Activated CD4-positive, alpha-beta T cell treated with anti-CD3 and anti-CD28 coated beads for 24 hours (primary cell): ENCODE results near the gene KNDC1.

ENCODE experiments used
- DNase-seq, 2 donors: peaks; one replicate each; pipeline ENCODE4 v3.0.0-alpha.2; 2020; ENCODE audit warnings: low read depth in 2 of 2

Gene KNDC1

GRCh38 chr10:133205146-133205545 is 45.1 kb downstream of the KNDC1 start:
- no peak for DNase-seq

GRCh38 chr10:133206356-133207040 is 46.5 kb downstream of the KNDC1 start:
- no peak for DNase-seq

GRCh38 chr10:133207041-133207600 is 47.1 kb downstream of the KNDC1 start:
- DNase-seq = no peak

GRCh38 chr10:133207627-133208026 is 47.6 kb downstream of the KNDC1 start:
- no peak for DNase-seq

- DNase-seq = no peak
Measured at GRCh38 chr10:133208466-133208865, 48.4 kb downstream of the KNDC1 start.

- no peak for DNase-seq
Measured at GRCh38 chr10:133209117-133209516, 49.1 kb downstream of the KNDC1 start.

GRCh38 chr10:133209641-133210040 is 49.6 kb downstream of the KNDC1 start:
- no peak for DNase-seq

GRCh38 chr10:133210398-133211140 is 50.5 kb downstream of the KNDC1 start:
- no peak for DNase-seq

GRCh38 chr10:133211141-133211830 is 51.3 kb downstream of the KNDC1 start:
- no peak for DNase-seq

GRCh38 chr10:133211959-133212852 is 52.2 kb downstream of the KNDC1 start:
- no peak for DNase-seq

- no peak for DNase-seq
Measured at GRCh38 chr10:133212853-133213494, 53.0 kb downstream of the KNDC1 start.

- DNase-seq = no peak
Measured at GRCh38 chr10:133213641-133214467, 53.8 kb downstream of the KNDC1 start.

GRCh38 chr10:133214468-133215410 is 54.7 kb downstream of the KNDC1 start:
- no peak for DNase-seq

- DNase-seq = no peak
Measured at GRCh38 chr10:133215586-133215985, 55.6 kb downstream of the KNDC1 start.

GRCh38 chr10:133216776-133217175 is 56.8 kb downstream of the KNDC1 start:
- no peak for DNase-seq

GRCh38 chr10:133217800-133218589 is 58.0 kb downstream of the KNDC1 start:
- no peak for DNase-seq

GRCh38 chr10:133218891-133219290 is 58.9 kb downstream of the KNDC1 start:
- no peak for DNase-seq

- no peak for DNase-seq
Measured at GRCh38 chr10:133219782-133220181, 59.8 kb downstream of the KNDC1 start.
